ENCODE data around the gene XIRP1.

The XIRP1 gene

GRCh38 chr3:39141171-39141995, 51.0 kb downstream of the XIRP1 start:
- ATAC-seq: peak; percentile 39
- TF ChIP-seq PATZ1 (CRISPR knock-in tag; IDR thresholded peaks at IDR 0.05; ENCODE audit: borderline replicate concordance): no peak
- no peak for TF ChIP-seq ZNF70 (CRISPR knock-in tag; IDR thresholded peaks at IDR 0.05)
- no peak for TF ChIP-seq ZC3H10 (CRISPR knock-in tag; IDR thresholded peaks at IDR 0.05)
- TF ChIP-seq CREB5 (CRISPR knock-in tag; IDR thresholded peaks at IDR 0.05; ENCODE audit: low read depth): no peak
- TF ChIP-seq SNAI2 (CRISPR knock-in tag; IDR thresholded peaks at IDR 0.05): no peak
- no peak for TF ChIP-seq PPARA (CRISPR knock-in tag; IDR thresholded peaks at IDR 0.05; ENCODE audit: borderline replicate concordance)
- no peak for TF ChIP-seq POU6F1 (CRISPR knock-in tag; IDR thresholded peaks at IDR 0.05; ENCODE audit: borderline replicate concordance, low read depth)
- no peak for TF ChIP-seq CSRNP3 (CRISPR knock-in tag; IDR thresholded peaks at IDR 0.05)
- TF ChIP-seq ZFP3 (CRISPR knock-in tag; IDR thresholded peaks at IDR 0.05): no peak
- TF ChIP-seq BACH2 (CRISPR knock-in tag; IDR thresholded peaks at IDR 0.05; ENCODE audit: borderline replicate concordance): no peak
- no peak for TF ChIP-seq ZNF8 (CRISPR knock-in tag; IDR thresholded peaks at IDR 0.05)

- TF ChIP-seq ZNF70 (CRISPR knock-in tag; IDR thresholded peaks at IDR 0.05) (no peak), TSHZ2 (CRISPR knock-in tag; IDR thresholded peaks at IDR 0.05) (no peak), PATZ1 (CRISPR knock-in tag; IDR thresholded peaks at IDR 0.05; ENCODE audit: borderline replicate concordance) (no peak), OSR1 (CRISPR knock-in tag; IDR thresholded peaks at IDR 0.05) (no peak), ISL1 (CRISPR knock-in tag; IDR thresholded peaks at IDR 0.05) (no peak), TCF4 (CRISPR knock-in tag; IDR thresholded peaks at IDR 0.05; ENCODE audit: borderline replicate concordance) (no peak), BACH2 (CRISPR knock-in tag; IDR thresholded peaks at IDR 0.05; ENCODE audit: borderline replicate concordance) (no peak), PPARA (CRISPR knock-in tag; IDR thresholded peaks at IDR 0.05; ENCODE audit: borderline replicate concordance) (no peak), ZFP30 (CRISPR knock-in tag; IDR thresholded peaks at IDR 0.05) (no peak)
- ATAC-seq: no peak; the same call in 2 of the 3 replicates
Measured at GRCh38 chr3:39140341-39140971, 51.9 kb downstream of the XIRP1 start.
